A549 (cell line): Measurements from ENCODE around the gene CLN5.

ENCODE experiments used
- JUN ChIP-seq, 2 experiments: fragments of >200 bp; sonication (Bioruptor Twin); formaldehyde crosslinking; IDR thresholded peaks; 2 replicates in 1 of 2; 3 replicates in 1 of 2; pipeline ENCODE4 v1.6.1; 2016 to 2017
- POLR2A ChIP-seq: IDR thresholded peaks from 2 replicates; pipeline ENCODE4 v1.6.1; 2012; ENCODE audit warnings: mild to moderate bottlenecking, low read length
- SMC3 ChIP-seq: fragments of >200 bp; sonication (Bioruptor Twin); formaldehyde crosslinking; IDR thresholded peaks from 3 replicates; pipeline ENCODE4 v1.6.1; 2018; ENCODE audit warnings: inconsistent platforms
- TP53 ChIP-seq: fragments of 250-450 bp; sonication (Bioruptor Pico); IDR thresholded peaks from 2 replicates; pipeline ENCODE4 v1.5.0; 2021; ENCODE audit warnings: mild to moderate bottlenecking, moderate library complexity
- TF ChIP-seq, protein P1 (sequence below): fragments of >200 bp; sonication (Bioruptor Twin); formaldehyde crosslinking; IDR thresholded peaks from 3 replicates; pipeline ENCODE4 v1.5.1; 2016
- TF ChIP-seq, protein P2 (sequence below): IDR thresholded peaks from 2 replicates; pipeline ENCODE4 v1.6.1; 2012

DNA sequence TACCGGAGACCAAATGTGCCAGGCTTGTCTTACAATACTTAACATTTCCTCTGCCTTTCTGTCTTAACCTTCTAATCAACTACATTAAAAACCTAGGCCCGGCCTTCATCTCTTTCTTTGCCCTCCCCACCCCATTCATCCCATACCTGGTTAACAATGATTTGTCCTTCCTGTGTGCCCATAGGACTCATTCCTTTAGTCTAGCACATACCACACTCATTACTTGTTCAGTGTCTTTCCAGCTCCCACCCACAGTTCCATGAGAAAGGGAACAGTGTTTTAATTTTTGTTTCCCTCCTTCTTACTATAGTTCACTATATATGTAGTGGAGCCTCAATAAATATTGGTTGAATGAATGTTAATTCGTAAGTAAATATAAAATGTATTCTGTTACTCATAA lies 2.4 kb downstream of the CLN5 start:
- TF ChIP-seq JUN (IDR thresholded peaks at IDR 0.05) (no peak), SMC3 (no peak), POLR2A (no peak), TP53 (CRISPR knock-in tag) (no peak)
- TF ChIP-seq, protein P1, sequence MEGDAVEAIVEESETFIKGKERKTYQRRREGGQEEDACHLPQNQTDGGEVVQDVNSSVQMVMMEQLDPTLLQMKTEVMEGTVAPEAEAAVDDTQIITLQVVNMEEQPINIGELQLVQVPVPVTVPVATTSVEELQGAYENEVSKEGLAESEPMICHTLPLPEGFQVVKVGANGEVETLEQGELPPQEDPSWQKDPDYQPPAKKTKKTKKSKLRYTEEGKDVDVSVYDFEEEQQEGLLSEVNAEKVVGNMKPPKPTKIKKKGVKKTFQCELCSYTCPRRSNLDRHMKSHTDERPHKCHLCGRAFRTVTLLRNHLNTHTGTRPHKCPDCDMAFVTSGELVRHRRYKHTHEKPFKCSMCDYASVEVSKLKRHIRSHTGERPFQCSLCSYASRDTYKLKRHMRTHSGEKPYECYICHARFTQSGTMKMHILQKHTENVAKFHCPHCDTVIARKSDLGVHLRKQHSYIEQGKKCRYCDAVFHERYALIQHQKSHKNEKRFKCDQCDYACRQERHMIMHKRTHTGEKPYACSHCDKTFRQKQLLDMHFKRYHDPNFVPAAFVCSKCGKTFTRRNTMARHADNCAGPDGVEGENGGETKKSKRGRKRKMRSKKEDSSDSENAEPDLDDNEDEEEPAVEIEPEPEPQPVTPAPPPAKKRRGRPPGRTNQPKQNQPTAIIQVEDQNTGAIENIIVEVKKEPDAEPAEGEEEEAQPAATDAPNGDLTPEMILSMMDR: no peak
- TF ChIP-seq, protein P2, sequence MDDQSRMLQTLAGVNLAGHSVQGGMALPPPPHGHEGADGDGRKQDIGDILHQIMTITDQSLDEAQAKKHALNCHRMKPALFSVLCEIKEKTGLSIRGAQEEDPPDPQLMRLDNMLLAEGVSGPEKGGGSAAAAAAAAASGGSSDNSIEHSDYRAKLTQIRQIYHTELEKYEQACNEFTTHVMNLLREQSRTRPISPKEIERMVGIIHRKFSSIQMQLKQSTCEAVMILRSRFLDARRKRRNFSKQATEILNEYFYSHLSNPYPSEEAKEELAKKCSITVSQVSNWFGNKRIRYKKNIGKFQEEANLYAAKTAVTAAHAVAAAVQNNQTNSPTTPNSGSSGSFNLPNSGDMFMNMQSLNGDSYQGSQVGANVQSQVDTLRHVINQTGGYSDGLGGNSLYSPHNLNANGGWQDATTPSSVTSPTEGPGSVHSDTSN: no peak
